Lower leg skin (tissue), 3 donors: Measurements from ENCODE around the gene EDN1.

ENCODE experiments used
- CTCF ChIP-seq, 3 donors: fragments of 450-650 bp; IDR thresholded peaks; one replicate each; pipeline ENCODE4 v1.5.1; 2016; ENCODE audit warnings: antibody characterized with exemption in 3 of 3, mild to moderate bottlenecking in 3 of 3, moderate library complexity in 2 of 3
- POLR2A ChIP-seq, 2 donors: fragments of 450-650 bp; IDR thresholded peaks; one replicate each; pipeline ENCODE4 v1.6.1; 2016 to 2017; ENCODE audit warnings: antibody characterized with exemption in 2 of 2, mild to moderate bottlenecking in 1 of 2, moderate library complexity in 1 of 2

GRCh38 chr6:12265791-12266190, 24.4 kb upstream of the EDN1 start:
- TF ChIP-seq CTCF (IDR thresholded peaks at IDR 0.05), result no peak
- no peak for TF ChIP-seq POLR2A (IDR thresholded peaks at IDR 0.05)
